GM12878 (cell line): Measurements from ENCODE around the gene SLC15A5. TPM values are rescaled to one million over a fixed set of nuclear protein-coding genes. Genes with fewer than 3 reads are reported as not detected.

ENCODE experiments used
- ATAC-seq: fragments of 200-7000 bp; cut with Tn5 transposase; 3 replicates; pipeline ENCODE4 v1.9.1; 2020; ENCODE audit warnings: mild to moderate bottlenecking, moderate library complexity
- BruUV-seq: library from RNA; stranded (reverse); fragments of 400-500 nt; replicated peaks from 2 replicates; lab custom pipeline; 2021; lab: Mats Ljungman, UMichigan
- CTCF ChIA-PET: fragments of 300-600 bp; sonication (Branson Sonifier 250); formaldehyde crosslinking; extraction: SDS; loops from one replicate; lab custom pipeline; 2021; ENCODE audit warnings: inconsistent platforms; lab: Yijun Ruan, JAX
- POLR2A ChIA-PET: fragments of 350-600 bp; formaldehyde crosslinking; extraction: SDS; loops from one replicate; lab custom pipeline; 2021; ENCODE audit warnings: inconsistent platforms; lab: Charles Lee
- RAD21 ChIA-PET: fragments of 300-600 bp; sonication (Branson Sonifier 250); formaldehyde crosslinking; loops from one replicate; lab custom pipeline; 2023; ENCODE audit warnings: antibody characterized with exemption; ENCODE audit not compliant: unreplicated experiment; lab: Charles Lee
- SMC1A ChIA-PET: fragments of 300-600 bp; sonication (Branson Sonifier 250); formaldehyde crosslinking; loops from one replicate; lab custom pipeline; 2023; ENCODE audit not compliant: unreplicated experiment, uncharacterized antibody; lab: Charles Lee
- DNase-seq: peaks from one replicate; pipeline ENCODE4 v3.0.0-alpha.2; 2011; ENCODE audit warnings: low read depth, low spot score
- FAIRE-seq: peaks from 3 replicates; lab custom pipeline; 2011; peaks lifted over from hg19 to GRCh38; lab: Jason Lieb, UNC
- H2AFZ ChIP-seq: 2 replicates; pipeline ENCODE4 v1.6.0; 2011; ENCODE audit warnings: low read depth, low read length, control low read depth; ENCODE audit not compliant: control insufficient read depth
- H3K27ac ChIP-seq: 2 replicates; pipeline ENCODE4 v1.5.1; 2011; ENCODE audit warnings: control low read depth; ENCODE audit not compliant: control insufficient read depth, insufficient read depth
- H3K27me3 ChIP-seq, 2 experiments: replicated peaks in 1 of 2; 2 replicates each; pipeline versions ENCODE4 v1.6.0 to v1.6.1; 2011; ENCODE audit warnings: low read length in 1 of 2; ENCODE audit not compliant: control insufficient read depth in 2 of 2, insufficient read depth in 2 of 2
- H3K36me3 ChIP-seq, 2 experiments: 2 replicates each; pipeline ENCODE4 v1.5.1; 2011; ENCODE audit warnings: low read length in 1 of 2; ENCODE audit not compliant: control insufficient read depth in 2 of 2, insufficient read depth in 2 of 2
- H3K4me1 ChIP-seq: 2 replicates; pipeline ENCODE4 v1.6.1; 2011; ENCODE audit warnings: mild to moderate bottlenecking, low read length, moderate library complexity, mixed read lengths; ENCODE audit not compliant: control insufficient read depth, insufficient read depth
- H3K4me2 ChIP-seq: 2 replicates; pipeline ENCODE4 v1.6.0; 2011; ENCODE audit warnings: control low read depth; ENCODE audit not compliant: control insufficient read depth, insufficient read depth
- H3K4me3 ChIP-seq: fragments of 200-600 bp; sonication (generic); 2 replicates; pipeline ENCODE4 v1.5.1; 2016
- H3K79me2 ChIP-seq: 2 replicates; pipeline ENCODE4 v1.6.0; 2011; ENCODE audit warnings: low read length; ENCODE audit not compliant: control insufficient read depth, insufficient read depth
- H3K9ac ChIP-seq: 2 replicates; pipeline ENCODE4 v1.8.0; 2011; ENCODE audit warnings: low read length, control low read depth, mixed read lengths; ENCODE audit not compliant: control insufficient read depth, insufficient read depth
- H3K9me3 ChIP-seq: replicated peaks from 3 replicates; pipeline ENCODE4 v1.5.1; 2011; ENCODE audit warnings: mild to moderate bottlenecking, low read length; ENCODE audit not compliant: control insufficient read depth, insufficient read depth
- H4K20me1 ChIP-seq: 2 replicates; pipeline ENCODE4 v1.6.0; 2011; ENCODE audit not compliant: control insufficient read depth, insufficient read depth
- ASH2L ChIP-seq: fragments of 300-600, 200-600 bp; sonication (generic); IDR thresholded peaks from 2 replicates; pipeline ENCODE4 v1.6.1; 2017; ENCODE audit warnings: low read depth, mild to moderate bottlenecking, borderline replicate concordance
- CHD1 ChIP-seq: IDR thresholded peaks from 2 replicates; pipeline ENCODE4 v1.6.1; 2012; ENCODE audit warnings: low read depth, low read length, improper control_type of control experiment
- CHD2 ChIP-seq: IDR thresholded peaks from 2 replicates; pipeline ENCODE4 v1.6.1; 2011; ENCODE audit warnings: low read depth, low read length, improper control_type of control experiment, borderline replicate concordance
- E2F4 ChIP-seq: IDR thresholded peaks from 2 replicates; pipeline ENCODE4 v1.6.1; 2012; ENCODE audit warnings: low read depth, low read length, improper control_type of control experiment
- EGR1 ChIP-seq, 2 experiments: IDR thresholded peaks; 1 replicate in 1 of 2; 2 replicates in 1 of 2; pipeline ENCODE4 v1.6.1; 2011 to 2012; ENCODE audit warnings: low read depth in 2 of 2, low read length in 2 of 2, borderline replicate concordance in 1 of 2, mild to moderate bottlenecking in 1 of 2, moderate library complexity in 1 of 2
- MEF2A ChIP-seq: IDR thresholded peaks from 2 replicates; pipeline ENCODE4 v1.6.1; 2011; ENCODE audit warnings: low read depth, mild to moderate bottlenecking, low read length, moderate library complexity; ENCODE audit not compliant: insufficient read depth
- POLR2A ChIP-seq: IDR thresholded peaks from 2 replicates; pipeline ENCODE4 v1.6.1; 2011; ENCODE audit warnings: low read depth, mild to moderate bottlenecking, low read length
- SMARCA5 ChIP-seq: fragments of 450-650 bp; IDR thresholded peaks from 2 replicates; pipeline ENCODE4 v1.6.1; 2017; ENCODE audit warnings: mild to moderate bottlenecking
- ZNF274 ChIP-seq: IDR thresholded peaks from one replicate; pipeline ENCODE4 v1.8.0; 2011; ENCODE audit not compliant: insufficient read length, insufficient read depth
- WGBS: methylation state at CpG from one replicate; pipeline ENCODE4 v1.1.6; 2016; ENCODE audit warnings: low lambda C conversion rate; ENCODE audit not compliant: insufficient replicate concordance, insufficient coverage; ENCODE audit errors: missing lambda C conversion rate; 5-methylcytosine and 5-hydroxymethylcytosine counted together
- in situ Hi-C: fragments of 300-500 bp; cut with MboI; formaldehyde crosslinking; loops from 9 replicates; pipeline ENCODE4 v1.14.3; 2018; ENCODE audit warnings: mixed read lengths
- intact Hi-C: fragments of 100-400 bp; cut with micrococcal nuclease; formaldehyde crosslinking; loops from one replicate; pipeline ENCODE4 v1.14.2; 2022; ENCODE audit not compliant: unreplicated experiment
- polyA plus RNA-seq, 11 experiments: library from polyadenylated mRNA; depleted of rRNA in 4 of 11; unstranded in 6 of 11; stranded (reverse) in 5 of 11; fragments of >200 nt; fragmentation: Nextera tagmentation in 4 of 11; fragmentation: Illumina TruSeq in 1 of 11; extraction: Ambion mirVana in 4 of 11; extraction: Trizol in 1 of 11; gene quantifications; 1 replicate in 1 of 11; 2 replicates in 10 of 11; pipeline versions ENCODE4 v1.2.1 to v1.2.3, GENCODE V29; 2011 to 2016; ENCODE audit warnings: inconsistent platforms in 2 of 11, missing spikeins in 2 of 11, low read depth in 1 of 11
- total RNA-seq, 4 experiments: library from RNA; depleted of rRNA in 3 of 4; stranded (reverse); fragments of >200 nt in 3 of 4; fragmentation: Illumina TruSeq in 1 of 4; extraction: Trizol in 1 of 4; gene quantifications; 2 replicates each; pipeline versions ENCODE4 v1.2.1 to v1.2.3, GENCODE V29; 2013 to 2021
- TF ChIP-seq, protein P1 (sequence below): fragments of 450-650 bp; IDR thresholded peaks from 2 replicates; pipeline ENCODE4 v1.6.1; 2017; ENCODE audit warnings: antibody characterized with exemption, mild to moderate bottlenecking, moderate library complexity
- TF ChIP-seq, protein P2 (sequence below): fragments of 150-350 bp; IDR thresholded peaks from 2 replicates; pipeline ENCODE4 v1.6.1; 2014; ENCODE audit warnings: mild to moderate bottlenecking, low read depth, low read length
- TF ChIP-seq, protein P3 (sequence below): fragments of 450-650 bp; formaldehyde crosslinking; IDR thresholded peaks from 2 replicates; pipeline ENCODE4 v1.4.0; 2022; ENCODE audit warnings: mild to moderate bottlenecking, moderate library complexity

The SLC15A5 gene
- total and polyA plus RNA-seq, 10 of the 15 experiments (the other 5 are each of a cell fraction or from before 2014, with no cell fraction given) = not detected

DNA sequence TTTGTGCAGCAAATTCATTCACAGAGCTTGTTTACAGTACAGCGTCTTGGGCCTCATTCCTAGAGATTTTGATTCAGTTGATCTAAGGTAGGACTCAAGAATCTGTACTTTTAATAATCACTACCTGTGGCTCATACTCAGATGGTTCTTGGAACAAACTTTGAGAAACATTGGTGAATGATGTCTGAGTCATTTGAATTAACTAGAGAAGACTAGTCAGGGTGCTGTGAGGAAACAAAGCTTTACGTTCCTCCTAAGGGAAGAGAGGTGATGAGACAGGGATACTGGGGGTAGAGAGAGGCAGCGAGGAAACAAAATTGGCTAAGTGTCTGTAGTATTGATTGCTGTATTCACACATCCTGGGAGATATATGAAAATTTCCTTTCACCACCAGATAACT lies 109.4 kb downstream of the SLC15A5 start (continued):
- TF ChIP-seq, protein P1, sequence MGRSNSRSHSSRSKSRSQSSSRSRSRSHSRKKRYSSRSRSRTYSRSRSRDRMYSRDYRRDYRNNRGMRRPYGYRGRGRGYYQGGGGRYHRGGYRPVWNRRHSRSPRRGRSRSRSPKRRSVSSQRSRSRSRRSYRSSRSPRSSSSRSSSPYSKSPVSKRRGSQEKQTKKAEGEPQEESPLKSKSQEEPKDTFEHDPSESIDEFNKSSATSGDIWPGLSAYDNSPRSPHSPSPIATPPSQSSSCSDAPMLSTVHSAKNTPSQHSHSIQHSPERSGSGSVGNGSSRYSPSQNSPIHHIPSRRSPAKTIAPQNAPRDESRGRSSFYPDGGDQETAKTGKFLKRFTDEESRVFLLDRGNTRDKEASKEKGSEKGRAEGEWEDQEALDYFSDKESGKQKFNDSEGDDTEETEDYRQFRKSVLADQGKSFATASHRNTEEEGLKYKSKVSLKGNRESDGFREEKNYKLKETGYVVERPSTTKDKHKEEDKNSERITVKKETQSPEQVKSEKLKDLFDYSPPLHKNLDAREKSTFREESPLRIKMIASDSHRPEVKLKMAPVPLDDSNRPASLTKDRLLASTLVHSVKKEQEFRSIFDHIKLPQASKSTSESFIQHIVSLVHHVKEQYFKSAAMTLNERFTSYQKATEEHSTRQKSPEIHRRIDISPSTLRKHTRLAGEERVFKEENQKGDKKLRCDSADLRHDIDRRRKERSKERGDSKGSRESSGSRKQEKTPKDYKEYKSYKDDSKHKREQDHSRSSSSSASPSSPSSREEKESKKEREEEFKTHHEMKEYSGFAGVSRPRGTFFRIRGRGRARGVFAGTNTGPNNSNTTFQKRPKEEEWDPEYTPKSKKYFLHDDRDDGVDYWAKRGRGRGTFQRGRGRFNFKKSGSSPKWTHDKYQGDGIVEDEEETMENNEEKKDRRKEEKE = no peak
- TF ChIP-seq MEF2A (no peak), CHD2 (no peak), E2F4 (no peak)

DNA sequence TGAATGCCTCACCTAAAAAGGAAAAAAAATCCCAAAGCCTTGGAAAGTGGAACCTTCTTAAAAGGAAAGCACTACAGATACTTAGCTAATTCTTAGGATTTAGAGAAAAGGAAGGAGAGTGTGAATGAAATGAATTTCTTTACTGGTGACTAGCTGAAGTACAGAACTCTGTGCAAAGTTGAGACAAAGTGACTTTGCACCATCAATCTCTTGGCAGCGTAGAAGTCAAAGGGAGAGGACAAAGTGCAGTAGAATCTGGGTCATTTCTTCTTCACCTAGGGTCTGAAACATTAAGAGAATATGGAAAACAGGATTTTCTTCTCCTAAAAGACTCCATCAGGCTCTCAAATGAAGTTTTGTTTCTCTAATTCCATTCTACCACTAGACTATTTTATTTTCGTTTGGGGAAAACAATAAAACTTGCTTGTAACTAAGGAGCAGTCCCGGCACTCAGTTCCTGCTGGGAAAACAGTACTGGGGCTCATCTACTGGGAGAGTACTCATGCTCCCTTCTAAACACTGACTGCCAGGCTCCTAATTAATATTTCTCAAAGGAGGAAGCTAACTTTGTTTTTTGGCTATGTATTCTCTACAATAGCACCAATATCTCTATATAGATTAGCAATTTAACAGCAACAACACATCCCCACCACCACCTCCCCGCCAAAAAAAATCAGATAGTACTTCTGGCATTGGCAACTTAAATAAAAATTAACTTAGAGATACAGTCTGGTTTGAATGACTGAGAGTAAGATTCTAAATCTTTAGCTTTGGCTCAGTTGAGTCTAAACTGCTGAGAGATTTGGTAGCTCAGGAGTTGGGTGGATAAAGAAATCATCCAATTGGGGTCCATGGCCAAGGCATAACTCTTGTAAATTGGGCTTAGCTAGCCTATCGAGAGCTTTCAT lies 110.7 kb downstream of the SLC15A5 start:
- Histone ChIP-seq H3K4me2 (no peak overlapping the region), H3K9me3 (no peaks in the 10 kb centered on the region), H3K9ac (no peak overlapping the region), H3K27ac (no peak overlapping the region), H3K4me1 (no peaks in the 10 kb centered on the region), H3K36me3 (no peaks in the 10 kb centered on the region), H3K4me3 (no peak overlapping the region), H3K27me3 (no peaks in the 10 kb centered on the region; a peak in 1 of 4 replicates), H2AFZ (no peak overlapping the region), H3K79me2 (no peaks in the 10 kb centered on the region), H4K20me1 (no peaks in the 10 kb centered on the region)
- RAD21 ChIA-PET = no interaction called here
- ATAC-seq (no peak), FAIRE-seq (no peak), DNase-seq (no peak)
- CTCF ChIA-PET = interaction anchor here (0.7 to 4.5 kb wide), 5 partner anchors 9 to 277 kb away, joined by 3 to 21 read pairs (median 3); no protein-coding TSS in a partner anchor
- 17% methylated on average over 5 of the region's 5 CpGs for WGBS
- in situ Hi-C loops = no loop called here
- BruUV-seq = no TSS peak
- intact Hi-C loops = no loop called here
- POLR2A ChIA-PET = interaction anchor here (0.6 kb wide), 1 partner anchor 116 kb away, joined by 3 read pairs; no protein-coding TSS in a partner anchor
- SMC1A ChIA-PET = interaction anchor here (0.6 to 1.5 kb wide), 11 partner anchors 20 to 1213 kb away, joined by 3 to 4 read pairs (median 3); no protein-coding TSS in a partner anchor
- no peak for TF ChIP-seq CHD1
- TF ChIP-seq, protein P2, sequence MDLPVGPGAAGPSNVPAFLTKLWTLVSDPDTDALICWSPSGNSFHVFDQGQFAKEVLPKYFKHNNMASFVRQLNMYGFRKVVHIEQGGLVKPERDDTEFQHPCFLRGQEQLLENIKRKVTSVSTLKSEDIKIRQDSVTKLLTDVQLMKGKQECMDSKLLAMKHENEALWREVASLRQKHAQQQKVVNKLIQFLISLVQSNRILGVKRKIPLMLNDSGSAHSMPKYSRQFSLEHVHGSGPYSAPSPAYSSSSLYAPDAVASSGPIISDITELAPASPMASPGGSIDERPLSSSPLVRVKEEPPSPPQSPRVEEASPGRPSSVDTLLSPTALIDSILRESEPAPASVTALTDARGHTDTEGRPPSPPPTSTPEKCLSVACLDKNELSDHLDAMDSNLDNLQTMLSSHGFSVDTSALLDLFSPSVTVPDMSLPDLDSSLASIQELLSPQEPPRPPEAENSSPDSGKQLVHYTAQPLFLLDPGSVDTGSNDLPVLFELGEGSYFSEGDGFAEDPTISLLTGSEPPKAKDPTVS = no peak
- no peak for TF ChIP-seq ASH2L
- no peak for TF ChIP-seq ZNF274
- no peak for TF ChIP-seq POLR2A
- no peak for TF ChIP-seq EGR1 (IDR thresholded peaks at IDR 0.05; ENCODE audit: borderline replicate concordance in 1 of 2, low read depth in 2 of 2, low read length in 2 of 2)
- no peak for TF ChIP-seq CHD2
- no peak for TF ChIP-seq SMARCA5
- TF ChIP-seq, protein P3, sequence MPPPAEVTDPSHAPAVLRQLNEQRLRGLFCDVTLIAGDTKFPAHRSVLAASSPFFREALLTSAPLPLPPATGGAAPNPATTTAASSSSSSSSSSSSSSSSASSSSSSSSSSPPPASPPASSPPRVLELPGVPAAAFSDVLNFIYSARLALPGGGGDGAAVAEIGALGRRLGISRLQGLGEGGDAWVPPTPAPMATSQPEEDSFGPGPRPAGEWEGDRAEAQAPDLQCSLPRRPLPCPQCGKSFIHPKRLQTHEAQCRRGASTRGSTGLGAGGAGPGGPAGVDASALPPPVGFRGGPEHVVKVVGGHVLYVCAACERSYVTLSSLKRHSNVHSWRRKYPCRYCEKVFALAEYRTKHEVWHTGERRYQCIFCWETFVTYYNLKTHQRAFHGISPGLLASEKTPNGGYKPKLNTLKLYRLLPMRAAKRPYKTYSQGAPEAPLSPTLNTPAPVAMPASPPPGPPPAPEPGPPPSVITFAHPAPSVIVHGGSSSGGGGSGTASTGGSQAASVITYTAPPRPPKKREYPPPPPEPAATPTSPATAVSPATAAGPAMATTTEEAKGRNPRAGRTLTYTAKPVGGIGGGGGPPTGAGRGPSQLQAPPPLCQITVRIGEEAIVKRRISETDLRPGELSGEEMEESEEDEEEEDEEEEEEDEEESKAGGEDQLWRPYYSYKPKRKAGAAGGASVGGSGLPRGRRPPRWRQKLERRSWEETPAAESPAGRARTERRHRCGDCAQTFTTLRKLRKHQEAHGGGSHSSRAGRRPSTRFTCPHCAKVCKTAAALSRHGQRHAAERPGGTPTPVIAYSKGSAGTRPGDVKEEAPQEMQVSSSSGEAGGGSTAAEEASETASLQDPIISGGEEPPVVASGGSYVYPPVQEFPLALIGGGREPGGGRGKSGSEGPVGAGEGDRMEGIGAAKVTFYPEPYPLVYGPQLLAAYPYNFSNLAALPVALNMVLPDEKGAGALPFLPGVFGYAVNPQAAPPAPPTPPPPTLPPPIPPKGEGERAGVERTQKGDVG = no peak
